Activated CD8-positive, alpha-beta memory T cell treated with anti-CD3 and anti-CD28 coated beads, Interleukin-2, amount 10 ng/mL, durations not matched to agents 7 days and 5 days (primary cell): ENCODE results near the gene SHOC2. TPM values are rescaled to one million over a fixed set of nuclear protein-coding genes. Genes with fewer than 3 reads are reported as not detected.

Source experiments
- ATAC-seq: fragments of 150-1000 bp; cut with Tn5 transposase; one replicate; pipeline ENCODE4 v1.10.0; 2021; ENCODE audit warnings: moderate library complexity
- CTCF ChIA-PET: fragments of 350-600 bp; sonication (Branson Sonifier 250); formaldehyde crosslinking; loops from one replicate; lab custom pipeline; 2021; ENCODE audit warnings: antibody characterized with exemption; lab: Charles Lee
- DNase-seq: peaks from one replicate; pipeline ENCODE4 v3.0.0-alpha.2; 2020
- H3K27ac Mint-ChIP-seq: one replicate; pipeline ENCODE4 v1.8.0; 2021; ENCODE audit warnings: mild to moderate bottlenecking, mixed read lengths
- H3K27me3 Mint-ChIP-seq: one replicate; pipeline ENCODE4 v1.8.0; 2021; ENCODE audit warnings: mixed read lengths
- H3K36me3 Mint-ChIP-seq: one replicate; pipeline ENCODE4 v1.8.0; 2021; ENCODE audit warnings: mild to moderate bottlenecking, mixed read lengths
- H3K4me1 Mint-ChIP-seq: one replicate; pipeline ENCODE4 v1.8.0; 2021; ENCODE audit warnings: mixed read lengths
- H3K4me3 Mint-ChIP-seq: one replicate; pipeline ENCODE4 v1.8.0; 2021; ENCODE audit warnings: mild to moderate bottlenecking, moderate library complexity, mixed read lengths
- H3K9me3 Mint-ChIP-seq: one replicate; pipeline ENCODE4 v1.8.0; 2022; ENCODE audit warnings: low read depth, mixed read lengths
- microRNA-seq: library from miRNA; unstranded; fragments of <30 nt; microRNA quantifications from one replicate; pipeline ENCODE4 v1.2.0, GENCODE V29; 2022
- total RNA-seq, 2 experiments: library from RNA; stranded (reverse); gene quantifications; one replicate each; pipeline ENCODE4 v1.2.3, GENCODE V29; 2021

SHOC2 gene
- total RNA-seq, 2 experiments from 2014 or later = 39.3 to 43.2 TPM

GRCh38 chr10:111030042-111030750 is 110.8 kb downstream of the SHOC2 start:
- H3K9me3 Mint-ChIP-seq = peaks cover 6% of the 10 kb centered on the region
- peaks cover 16% of the 10 kb centered on the region for H3K36me3 Mint-ChIP-seq
- DNase-seq = no peak
- no peak overlapping the region for H3K4me3 Mint-ChIP-seq
- H3K4me1 Mint-ChIP-seq = peaks cover 8% of the 10 kb centered on the region
- H3K27me3 Mint-ChIP-seq = peaks cover 4% of the 10 kb centered on the region
- ATAC-seq = peak; percentile 64
- H3K27ac Mint-ChIP-seq = peak overlapping the region; percentile 52
- CTCF ChIA-PET = no interaction called here

DNA sequence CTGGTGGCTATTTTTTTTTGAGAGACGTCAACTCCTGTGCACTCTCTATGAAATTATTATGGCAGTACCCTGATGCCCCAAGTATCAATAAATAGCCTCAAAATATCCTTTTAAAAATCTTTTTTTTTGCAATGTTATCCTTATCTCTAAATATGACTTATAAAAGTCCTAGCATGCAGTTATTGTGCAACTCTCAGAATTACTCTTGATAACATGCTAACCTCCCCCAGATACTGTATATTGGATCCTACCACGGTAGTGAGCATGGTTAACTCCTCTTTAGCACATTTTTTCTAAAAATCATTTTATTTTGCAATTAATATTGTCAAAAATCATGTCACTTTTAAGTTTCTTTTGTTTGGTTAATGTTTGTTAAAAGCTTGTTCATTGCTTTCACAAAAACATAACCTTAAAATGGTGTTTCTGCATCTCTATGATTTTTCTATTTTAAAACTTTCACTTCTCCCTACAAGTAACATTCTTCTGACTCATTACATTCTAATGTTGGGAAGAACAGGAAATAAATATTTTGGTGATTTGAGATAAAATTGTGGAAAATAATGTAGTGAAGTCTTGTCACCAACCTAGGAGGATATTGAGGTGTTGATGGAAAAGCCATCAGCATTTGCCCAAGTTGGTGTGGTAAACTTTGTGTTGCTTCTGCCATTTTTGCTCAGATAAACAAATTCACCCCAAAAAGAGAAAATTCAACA is 115.3 kb downstream of the SHOC2 start:
- Mint-ChIP-seq H3K36me3 (peaks cover 16% of the 10 kb centered on the region), H3K27me3 (peaks cover 7% of the 10 kb centered on the region), H3K4me1 (peaks cover 8% of the 10 kb centered on the region), H3K4me3 (no peak overlapping the region), H3K27ac (no peak overlapping the region), H3K9me3 (peaks cover 16% of the 10 kb centered on the region)
- ATAC-seq (no peak), DNase-seq (no peak)
- CTCF ChIA-PET = no interaction called here

- Mint-ChIP-seq H3K27me3 (peaks cover 7% of the 10 kb centered on the region), H3K4me3 (no peak overlapping the region), H3K27ac (no peak overlapping the region), H3K4me1 (peaks cover 2% of the 10 kb centered on the region), H3K9me3 (peaks cover 18% of the 10 kb centered on the region), H3K36me3 (peaks cover 14% of the 10 kb centered on the region)
- CTCF ChIA-PET = no interaction called here
- no peak for ATAC-seq
- no peak for DNase-seq
These were observed 116.1 kb downstream of the SHOC2 start for GRCh38 chr10:111035542-111035941.

DNA sequence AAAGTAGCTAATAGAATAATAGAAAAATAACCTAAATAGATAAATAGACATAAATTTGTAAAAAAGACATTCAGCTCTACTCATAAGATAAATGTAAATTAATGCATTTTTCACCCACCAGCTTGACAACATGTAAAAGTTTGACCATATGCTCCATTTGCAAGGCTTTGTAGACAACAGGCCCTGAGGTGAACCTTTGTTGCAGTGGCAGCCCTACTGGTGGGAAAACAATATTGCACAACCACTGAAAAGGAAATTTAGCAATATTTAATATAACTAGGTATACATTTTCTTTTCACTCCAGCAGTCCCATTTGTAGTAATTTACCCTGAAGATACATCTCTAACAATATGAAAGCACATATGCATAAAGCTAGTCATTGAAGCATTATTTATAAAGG is 118.5 kb downstream of the SHOC2 start:
- Mint-ChIP-seq H3K9me3 (peaks cover 26% of the 10 kb centered on the region), H3K36me3 (peaks cover 10% of the 10 kb centered on the region), H3K27me3 (peaks cover 10% of the 10 kb centered on the region), H3K4me3 (no peak overlapping the region), H3K4me1 (no peaks in the 10 kb centered on the region), H3K27ac (no peak overlapping the region)
- CTCF ChIA-PET = no interaction called here
- DNase-seq (no peak), ATAC-seq (no peak)

DNA sequence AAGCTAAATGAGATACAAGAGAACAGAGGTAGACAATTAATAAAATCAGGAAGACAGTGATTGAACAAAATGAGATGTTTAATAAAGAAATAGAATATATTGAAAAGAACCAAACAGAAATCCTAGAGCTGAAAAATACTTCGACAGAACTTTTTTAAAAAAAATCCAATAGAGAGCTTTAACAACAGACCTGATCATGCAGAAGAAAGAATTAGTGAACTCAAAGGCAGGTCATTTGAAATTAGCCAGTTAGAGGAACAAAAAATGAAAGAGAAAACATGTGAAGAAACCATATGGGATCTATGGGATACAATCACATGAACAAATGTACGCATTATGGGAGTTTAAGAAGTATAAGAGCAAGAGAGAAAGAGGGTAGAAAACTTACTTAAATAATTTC is 120.1 kb downstream of the SHOC2 start:
- Mint-ChIP-seq H3K36me3 (peaks cover 4% of the 10 kb centered on the region), H3K4me3 (no peak overlapping the region), H3K4me1 (no peaks in the 10 kb centered on the region), H3K9me3 (peaks cover 21% of the 10 kb centered on the region), H3K27me3 (peaks cover 10% of the 10 kb centered on the region), H3K27ac (no peak overlapping the region)
- DNase-seq (no peak), ATAC-seq (no peak)
- CTCF ChIA-PET = interaction anchor here (1.5 kb wide), 1 partner anchor 112 kb away, joined by 3 read pairs; no protein-coding TSS in a partner anchor

DNA sequence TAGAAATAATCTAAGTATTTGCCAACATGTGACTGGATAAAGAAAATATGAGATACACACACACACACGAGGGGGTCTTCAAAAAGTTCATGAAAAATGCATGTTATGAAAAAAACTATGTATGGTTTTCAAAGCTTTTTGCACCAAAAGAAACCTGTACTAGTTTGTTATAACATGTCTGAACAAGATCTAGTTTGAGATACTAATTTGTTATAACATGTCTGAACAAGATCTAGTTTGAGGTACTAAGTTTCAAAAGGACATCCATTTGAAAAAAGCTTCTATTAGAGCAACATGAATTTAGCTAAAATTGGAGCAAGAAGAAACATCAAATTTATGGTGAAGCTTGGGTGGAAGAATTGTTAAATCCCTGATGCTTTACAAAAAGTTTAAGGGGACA is 137.6 kb downstream of the SHOC2 start:
- CTCF ChIA-PET = no interaction called here
- no peak overlapping the region for H3K4me3 Mint-ChIP-seq
- no peaks in the 10 kb centered on the region for H3K36me3 Mint-ChIP-seq
- H3K27ac Mint-ChIP-seq = no peak overlapping the region
- H3K9me3 Mint-ChIP-seq = peaks cover 2% of the 10 kb centered on the region
- ATAC-seq (no peak), DNase-seq (no peak)
- no peaks in the 10 kb centered on the region for H3K4me1 Mint-ChIP-seq
- H3K27me3 Mint-ChIP-seq = peaks cover 16% of the 10 kb centered on the region

Small RNA genes lying within 50 kb of the gene (microRNA-seq; reads per million reads assigned to microRNA genes)
- gene MIR548E = 2.6 reads per million

Other genes with a start within 250 kb of the SHOC2 start
- 100 to 1,000 TPM in 1 of 2 experiments, 10 to 100 TPM in 1; 74.0 to 115 TPM for gene PDCD4, start 47.7 kb upstream of the SHOC2 start, total RNA-seq
- 10 to 100 TPM; 23.1 to 24.8 TPM for gene BBIP1, start 424 bp upstream of the SHOC2 start, total RNA-seq
- gene ADRA2A, start 157.4 kb downstream of the SHOC2 start, total RNA-seq = not detected